Measurements from ENCODE around the gene RASSF5. TPM values are rescaled to one million over a fixed set of nuclear protein-coding genes. Genes with fewer than 3 reads are reported as not detected.

Gene RASSF5
- total RNA-seq, 4 donors from 2014 or later: 4.6 to 14.0 (median 7.8) TPM

GRCh38 chr1:206575894-206576737 is 68.8 kb downstream of the RASSF5 start:
- peaks cover 0 to 37% (median 2%) of the 10 kb centered on the region in 4 donors for H3K4me1 ChIP-seq
- DNase-seq: no peak
- peak overlapping the region; percentile 68 to 78 (median 72) for H3K27ac ChIP-seq
- TF ChIP-seq EP300 (IDR thresholded peaks at IDR 0.05; ENCODE audit: low read depth): no peak
- TF ChIP-seq POLR2A (IDR thresholded peaks at IDR 0.05): no peak
- no peak for TF ChIP-seq POLR2AphosphoS5 (IDR thresholded peaks at IDR 0.05)
- TF ChIP-seq CTCF (IDR thresholded peaks at IDR 0.05): no peak
- no peak overlapping the region for H3K4me3 ChIP-seq
- intact Hi-C loops (cut with DNase I; ENCODE audit: low total_unique reads) (no loop called here), in situ Hi-C loops (cut with MboI; ENCODE audit: low pct_ligation_motif_present in 1 of 4, low pct_unique_long_range_greater_than_20kb in 1 of 4, low sequenced_read_pairs in 3 of 4) (loop anchor here in 1 of 4 donors (25.0 kb wide), 1 partner anchor 89 kb away; no protein-coding TSS in a partner anchor)
- H3K27me3 ChIP-seq: no peaks in the 10 kb centered on the region
- no peaks in the 10 kb centered on the region for H3K36me3 ChIP-seq
- 82% methylated on average over 3 of the region's 3 CpGs; no CpG with 5 or more reads in 1 of the 2 donors for WGBS, 2 donors (ENCODE audit: low coverage in 1 of 2)
- no peaks in the 10 kb centered on the region for H3K9me3 ChIP-seq

GRCh38 chr1:206577626-206578025 is 70.3 kb downstream of the RASSF5 start:
- H3K4me1 ChIP-seq: peaks cover 0 to 42% (median 2%) of the 10 kb centered on the region in 4 donors
- H3K36me3 ChIP-seq: no peaks in the 10 kb centered on the region
- 74% methylated on average over 4 of the region's 4 CpGs; no CpG with 5 or more reads in 1 of the 2 donors for WGBS, 2 donors (ENCODE audit: low coverage in 1 of 2)
- DNase-seq: no peak
- TF ChIP-seq POLR2AphosphoS5 (IDR thresholded peaks at IDR 0.05): no peak
- TF ChIP-seq CTCF (IDR thresholded peaks at IDR 0.05): no peak
- no peak for TF ChIP-seq POLR2A (IDR thresholded peaks at IDR 0.05)
- TF ChIP-seq EP300 (IDR thresholded peaks at IDR 0.05; ENCODE audit: low read depth): no peak
- intact Hi-C loops (cut with DNase I; ENCODE audit: low total_unique reads): no loop called here
- H3K27me3 ChIP-seq: no peaks in the 10 kb centered on the region
- no peak overlapping the region for H3K4me3 ChIP-seq
- H3K27ac ChIP-seq: peak overlapping the region in 2 of 4 donors; percentile 70 to 78
- no peaks in the 10 kb centered on the region for H3K9me3 ChIP-seq
- in situ Hi-C loops (cut with MboI; ENCODE audit: low pct_ligation_motif_present in 1 of 4, low pct_unique_long_range_greater_than_20kb in 1 of 4, low sequenced_read_pairs in 3 of 4): loop anchor here in 1 of 4 donors (25.0 kb wide), 1 partner anchor 90 kb away; no protein-coding TSS in a partner anchor

- in situ Hi-C loops (cut with MboI; ENCODE audit: low pct_ligation_motif_present in 1 of 4, low pct_unique_long_range_greater_than_20kb in 1 of 4, low sequenced_read_pairs in 3 of 4) (loop anchor here in 1 of 4 donors (25.0 kb wide), 1 partner anchor 91 kb away; no protein-coding TSS in a partner anchor), intact Hi-C loops (cut with DNase I; ENCODE audit: low total_unique reads) (no loop called here)
- TF ChIP-seq POLR2A (IDR thresholded peaks at IDR 0.05) (no peak), CTCF (IDR thresholded peaks at IDR 0.05) (no peak), POLR2AphosphoS5 (IDR thresholded peaks at IDR 0.05) (no peak), EP300 (IDR thresholded peaks at IDR 0.05; ENCODE audit: low read depth) (no peak)
- Histone ChIP-seq H3K36me3 (no peaks in the 10 kb centered on the region), H3K4me1 (peaks cover 0 to 42% (median 2%) of the 10 kb centered on the region in 4 donors), H3K4me3 (no peak overlapping the region), H3K27ac (peak overlapping the region in 2 of 4 donors; percentile 7 to 75), H3K27me3 (no peaks in the 10 kb centered on the region), H3K9me3 (no peaks in the 10 kb centered on the region)
- DNase-seq: no peak
- 67 to 74% methylated on average over 3 to 10 of the region's 10 CpGs for WGBS, 2 donors (ENCODE audit: low coverage in 1 of 2)
Measured at GRCh38 chr1:206578068-206578977, 71.0 kb downstream of the RASSF5 start.

All from transverse colon (tissue), 4 donors.